GM12875 (cell line): Measurements from ENCODE around the gene N4BP2.

Experiments used
- H3K4me3 ChIP-seq: one replicate; pipeline ENCODE4 v1.5.1; 2011; ENCODE audit warnings: low read depth, low read length, control low read depth
- CTCF ChIP-seq: IDR thresholded peaks from 2 replicates; pipeline ENCODE4 v1.5.1; 2011; ENCODE audit warnings: low read depth, mild to moderate bottlenecking, control low read depth, inconsistent platforms, low read length, moderate library complexity, borderline replicate concordance; ENCODE audit not compliant: insufficient read depth

Gene N4BP2

GRCh38 chr4:40195182-40196177 lies 138.8 kb downstream of the N4BP2 start:
- peak overlapping the region; percentile 99 for H3K4me3 ChIP-seq
- TF ChIP-seq CTCF: no peak

- no peak for TF ChIP-seq CTCF
- peak overlapping the region; percentile 99 for H3K4me3 ChIP-seq
Observed at GRCh38 chr4:40196272-40196671, 139.6 kb downstream of the N4BP2 start.

DNA sequence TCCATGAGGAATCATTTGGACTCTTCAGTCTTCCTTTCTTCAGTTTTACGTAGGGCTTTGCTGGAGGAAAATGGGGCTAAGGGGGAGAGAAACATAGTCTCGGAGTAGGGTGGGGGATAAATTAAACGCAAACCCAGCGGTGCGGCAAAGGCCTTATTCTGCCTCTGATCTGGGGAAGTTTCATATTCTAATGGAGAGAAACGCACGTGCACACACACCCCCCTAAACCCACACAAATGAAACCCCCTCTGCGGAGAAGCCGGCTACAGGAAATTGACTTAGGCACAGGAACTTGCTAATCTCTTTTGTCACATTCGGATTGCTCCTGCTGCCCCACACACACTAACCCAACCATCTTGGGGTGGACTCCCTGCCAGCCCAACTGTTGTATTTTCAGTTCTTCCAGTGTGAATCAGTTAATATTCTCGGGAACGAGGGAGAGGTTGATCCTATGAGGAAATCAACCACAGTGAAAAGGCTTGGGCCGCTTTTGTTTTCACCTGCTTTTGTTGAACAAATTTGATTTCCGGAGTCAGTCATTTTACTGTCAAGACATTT lies 140.2 kb downstream of the N4BP2 start, which contains the start of gene RHOH:
RHOH (plus strand) TSS at position 308 of the 558 bp plus-strand sequence. CDS start 46,356 bp downstream, outside the sequence.
- no peak for TF ChIP-seq CTCF
- peak within 1 kb of the TSS; percentile 99 for H3K4me3 ChIP-seq

- no peak for TF ChIP-seq CTCF
- peak overlapping the region; percentile 99 for H3K4me3 ChIP-seq
Observed at GRCh38 chr4:40197879-40198689, 141.4 kb downstream of the N4BP2 start.

- peak overlapping the region; percentile 99 for H3K4me3 ChIP-seq
Observed at GRCh38 chr4:40199179-40199670, 142.6 kb downstream of the N4BP2 start.

More at GRCh38 chr4:40199179-40199670, 142.6 kb downstream of the N4BP2 start:
- TF ChIP-seq CTCF: no peak
